Kidney (tissue), 14 donors: Measurements from ENCODE around the gene PGF. TPM values are rescaled to one million over a fixed set of nuclear protein-coding genes. Genes with fewer than 3 reads are reported as not detected.
A peak's percentile ranks its signal among the peaks of the same experiment; 100 is the strongest.

Source experiments
- DNase-seq, 5 donors: peaks; one replicate each; pipeline ENCODE4 v3.0.0-alpha.2; 2013 to 2020
- FAIRE-seq: peaks from 2 replicates; lab custom pipeline; 2012; peaks lifted over from hg19 to GRCh38; lab: Jason Lieb, UNC
- H3K27ac ChIP-seq, 2 donors: one replicate each; pipeline ENCODE4 v1.7.0; 2013; ENCODE audit warnings: low read depth in 2 of 2, low read length in 2 of 2, inconsistent platforms in 1 of 2
- H3K27me3 ChIP-seq: one replicate; pipeline ENCODE4 v1.7.1; 2013; ENCODE audit warnings: low read length, inconsistent platforms; ENCODE audit not compliant: control insufficient read depth, insufficient read depth
- H3K36me3 ChIP-seq, 3 donors: one replicate each; pipeline versions ENCODE4 v1.7.0 to v1.7.1; 2013; ENCODE audit warnings: low read length in 3 of 3, control low read depth in 1 of 3, inconsistent platforms in 1 of 3; ENCODE audit not compliant: insufficient read depth in 3 of 3, control insufficient read depth in 2 of 3
- H3K4me1 ChIP-seq, 3 donors: one replicate each; pipeline versions ENCODE4 v1.7.0 to v1.7.1; 2013; ENCODE audit warnings: low read length in 3 of 3, inconsistent platforms in 1 of 3, low read depth in 1 of 3; ENCODE audit not compliant: control insufficient read depth in 2 of 3, insufficient read depth in 2 of 3
- H3K4me3 ChIP-seq, 3 donors: one replicate each; pipeline versions ENCODE4 v1.7.0 to v1.8.1; 2013; ENCODE audit warnings: low read length in 3 of 3, control low read depth in 1 of 3, inconsistent platforms in 1 of 3
- H3K9ac ChIP-seq, 3 donors: one replicate each; pipeline versions ENCODE4 v1.7.0 to v1.7.1; 2013; ENCODE audit warnings: low read length in 3 of 3, control low read depth in 1 of 3, inconsistent platforms in 1 of 3
- H3K9me3 ChIP-seq, 3 donors: one replicate each; pipeline versions ENCODE4 v1.7.0 to v1.7.1; 2013; ENCODE audit warnings: low read length in 3 of 3, control low read depth in 1 of 3, inconsistent platforms in 1 of 3; ENCODE audit not compliant: control insufficient read depth in 2 of 3, insufficient read depth in 1 of 3
- CTCF ChIP-seq: IDR thresholded peaks from 3 replicates; pipeline ENCODE4 v1.5.1; 2012; ENCODE audit warnings: mild to moderate bottlenecking, moderate library complexity, borderline replicate concordance; ENCODE audit not compliant: insufficient read depth; ENCODE audit errors: extremely low read depth
- intact Hi-C: fragments of 100-400 bp; cut with DNase I; formaldehyde crosslinking; loops from one replicate; pipeline ENCODE4 v1.11.1; 2022
- polyA plus RNA-seq: library from polyadenylated mRNA; stranded (reverse); fragments of 350-450 nt; fragmentation: Illumina TruSeq; extraction: RNeasy Lipid Tissue Mini Kit (QIAGEN cat#74804); gene quantifications from one replicate; pipeline ENCODE4 v1.2.3, GENCODE V29; 2014; ENCODE audit warnings: low read depth, low replicate concordance; ENCODE audit not compliant: insufficient read depth
- total RNA-seq: library from RNA; stranded (reverse); fragmentation: NEBNext Ultra II Directional; extraction: Animal tissue kit (Norgen Biotek cat#: 25700); gene quantifications from one replicate; pipeline ENCODE4 v1.2.1, GENCODE V29; 2021
- donor health status: control.
- donor health status: control.
- donor health status: control.
- donor health status: control.
- donor health status: control.
- donor health status: DM: yes; HTN: yes; CAD: no.
- donor health status: Normal renal cell carcinoma (clear cell type).

Gene PGF
- total and polyA plus RNA-seq, 2 donors from 2014 or later = 9.3 to 12.1 TPM

GRCh38 chr14:74922752-74923401 lies 32.5 kb downstream of the PGF start, which contains the start of gene RPS6KL1:
TSS of gene RPS6KL1 (minus strand) at chr14:74923260. CDS start at chr14:74921541, 1,719 bp downstream.
- Histone ChIP-seq H3K9me3 (no peaks in the 10 kb centered on the region), H3K27ac (no peak within 1 kb of the TSS), H3K36me3 (no peaks in the 10 kb centered on the region), H3K27me3 (no peaks in the 10 kb centered on the region), H3K4me3 (peak within 1 kb of the TSS in 1 of 3 donors; percentile 64), H3K9ac (peak within 1 kb of the TSS in 1 of 3 donors; percentile 51), H3K4me1 (peaks cover 0 to 10% (median 0%) of the 10 kb centered on the region in 3 donors)
- DNase-seq (peak; percentile 87 to 90 (median 89)), FAIRE-seq (no peak)
- no peak for TF ChIP-seq CTCF
- intact Hi-C loops = no loop called here

- intact Hi-C loops = no loop called here
- FAIRE-seq = no peak
- peaks cover 0 to 10% (median 4%) of the 10 kb centered on the region in 3 donors for H3K4me1 ChIP-seq
- peak in 1 of 5 donors; percentile 28 for DNase-seq
- no peaks in the 10 kb centered on the region for H3K27me3 ChIP-seq
- H3K27ac ChIP-seq = no peak overlapping the region
- H3K9ac ChIP-seq = peak overlapping the region in 1 of 3 donors; percentile 51
- no peaks in the 10 kb centered on the region for H3K9me3 ChIP-seq
- no peaks in the 10 kb centered on the region for H3K36me3 ChIP-seq
- TF ChIP-seq CTCF = no peak
- peak overlapping the region in 1 of 3 donors; percentile 64 for H3K4me3 ChIP-seq
Measured at GRCh38 chr14:74921987-74922751, 33.2 kb downstream of the PGF start.

- Histone ChIP-seq H3K27me3 (no peaks in the 10 kb centered on the region), H3K9ac (no peak overlapping the region), H3K27ac (no peak overlapping the region), H3K36me3 (no peaks in the 10 kb centered on the region), H3K9me3 (no peaks in the 10 kb centered on the region), H3K4me3 (no peak overlapping the region), H3K4me1 (peaks cover 0 to 13% (median 4%) of the 10 kb centered on the region in 3 donors)
- intact Hi-C loops = no loop called here
- DNase-seq (peak in 1 of 5 donors; percentile 60), FAIRE-seq (no peak)
- no peak for TF ChIP-seq CTCF
Measured at GRCh38 chr14:74921053-74921620, 34.3 kb downstream of the PGF start.
